Anterior cingulate cortex (tissue), 58 donors: ENCODE results near the gene RIN3.
"Not testable (repeated sequence)": the region's sequence is repeated elsewhere in the genome, so short reads cannot be mapped to it uniquely, and the experiment has no call there.

Experiments
- DNase-seq, 58 donors: peaks; one replicate each; lab custom pipeline; 2025; lab: John Stamatoyannopoulos, UW

The RIN3 gene

DNA sequence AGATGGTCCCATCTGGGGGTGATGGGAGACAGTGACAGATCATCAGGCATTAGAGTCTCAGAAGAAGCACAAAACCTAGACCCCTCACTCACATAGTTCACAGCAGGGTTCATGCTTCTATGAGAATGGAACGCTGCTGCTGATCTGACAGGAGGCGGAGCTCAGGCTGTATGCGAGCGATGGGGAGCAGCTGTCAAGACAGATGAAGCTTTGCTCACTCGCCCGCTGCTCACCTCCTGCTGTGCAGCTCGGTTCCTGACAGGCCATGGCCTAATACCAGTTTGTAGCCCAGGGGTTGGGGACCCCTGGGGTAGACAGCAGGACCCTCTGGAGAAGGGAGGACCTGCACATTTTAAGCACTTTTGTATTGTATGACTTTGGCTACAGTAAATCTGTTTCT lies 123.6 kb downstream of the RIN3 start:
- DNase-seq: no peak

DNA sequence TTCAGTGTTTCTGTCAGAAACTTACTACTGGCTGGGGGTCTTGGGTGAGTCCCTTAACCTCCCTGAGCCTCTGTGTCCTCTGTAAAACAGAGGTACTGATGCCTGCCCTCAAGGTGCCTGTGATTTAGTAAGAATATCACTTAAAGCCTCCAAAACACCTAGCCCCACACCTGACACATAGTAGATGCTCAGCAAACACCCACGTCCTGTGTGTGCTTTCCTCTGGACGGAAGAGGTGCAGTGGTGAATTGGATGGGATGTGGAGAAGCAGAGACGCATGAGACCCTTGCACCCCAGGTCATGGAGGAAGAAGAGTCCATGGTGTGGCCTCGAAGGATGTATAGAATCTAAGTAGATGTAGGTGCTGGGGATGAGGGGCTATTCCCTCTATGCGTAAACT lies 124.3 kb downstream of the RIN3 start:
- DNase-seq: no peak

DNA sequence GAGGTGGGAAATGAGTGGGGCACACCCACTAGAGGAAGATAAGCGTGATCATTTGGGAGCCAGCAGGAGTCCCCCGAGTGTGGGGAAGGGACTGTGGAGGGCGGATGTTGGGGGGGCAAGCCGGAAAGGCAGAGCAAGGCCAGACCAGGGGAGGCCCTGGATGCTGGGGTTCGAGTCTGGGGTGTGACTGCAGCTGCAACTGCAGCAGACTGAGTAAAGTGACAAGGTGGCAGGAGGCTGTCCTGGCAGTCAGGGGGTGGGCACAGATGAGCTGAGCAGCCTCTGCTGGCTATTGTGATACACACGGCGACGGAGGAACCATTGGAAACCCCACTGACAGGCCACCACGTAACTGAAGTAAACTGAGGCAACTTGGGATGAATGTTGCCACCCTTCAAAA lies 124.7 kb downstream of the RIN3 start:
- DNase-seq: no peak

DNA sequence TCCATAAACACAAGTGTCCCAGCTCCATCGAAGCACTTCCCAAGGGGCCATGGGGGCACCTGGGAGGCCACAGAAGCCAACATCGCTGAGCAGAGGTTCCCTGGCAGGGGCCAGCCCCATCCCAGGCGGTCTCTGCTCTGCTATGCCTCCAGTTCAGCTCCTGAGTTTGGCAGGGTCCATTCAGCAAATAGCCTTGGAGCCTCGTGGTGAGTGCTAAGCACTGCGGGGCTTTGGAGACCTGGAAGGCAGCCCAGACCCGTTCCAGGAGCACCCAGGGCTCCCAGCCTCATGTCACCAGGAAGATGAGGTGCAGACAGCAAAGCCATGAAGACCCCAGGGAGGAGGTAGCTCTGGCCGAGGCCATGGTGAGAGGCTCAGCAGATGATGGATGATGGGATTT lies 125.3 kb downstream of the RIN3 start:
- no peak for DNase-seq

DNA sequence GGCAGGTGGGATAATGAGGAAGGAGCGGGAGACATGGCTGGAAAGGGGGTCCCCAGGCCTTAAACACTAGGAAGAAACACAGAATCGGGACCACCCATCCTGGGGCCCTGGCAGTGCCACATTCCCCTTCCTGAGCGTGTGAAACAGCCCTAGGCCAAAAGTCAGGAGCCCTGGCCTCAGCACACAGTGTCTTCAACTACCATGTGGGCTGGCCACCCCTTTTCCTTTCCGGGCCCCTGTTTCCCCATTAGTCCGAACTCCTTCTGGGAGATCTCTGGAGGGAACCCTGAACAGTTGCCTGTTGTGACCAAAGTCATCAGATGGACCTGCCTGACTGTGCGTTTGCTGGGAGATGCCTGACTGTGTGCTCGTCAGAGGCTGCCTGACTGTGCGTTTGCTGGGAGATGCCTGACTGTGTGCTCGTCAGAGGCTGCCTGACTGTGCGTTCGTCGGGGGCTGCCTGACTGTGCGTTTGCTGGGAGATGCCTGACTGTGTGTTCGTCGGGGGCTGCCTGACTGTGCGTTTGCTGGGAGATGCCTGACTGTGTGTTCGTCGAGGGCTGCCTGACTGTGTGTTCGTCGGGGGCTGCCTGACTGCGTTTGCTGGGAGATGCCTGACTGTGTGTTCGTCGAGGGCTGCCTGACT lies 126.0 kb downstream of the RIN3 start:
- not testable (repeated sequence) for DNase-seq

GRCh38 chr14:92641306-92641705 lies 127.7 kb downstream of the RIN3 start:
- no peak for DNase-seq

DNA sequence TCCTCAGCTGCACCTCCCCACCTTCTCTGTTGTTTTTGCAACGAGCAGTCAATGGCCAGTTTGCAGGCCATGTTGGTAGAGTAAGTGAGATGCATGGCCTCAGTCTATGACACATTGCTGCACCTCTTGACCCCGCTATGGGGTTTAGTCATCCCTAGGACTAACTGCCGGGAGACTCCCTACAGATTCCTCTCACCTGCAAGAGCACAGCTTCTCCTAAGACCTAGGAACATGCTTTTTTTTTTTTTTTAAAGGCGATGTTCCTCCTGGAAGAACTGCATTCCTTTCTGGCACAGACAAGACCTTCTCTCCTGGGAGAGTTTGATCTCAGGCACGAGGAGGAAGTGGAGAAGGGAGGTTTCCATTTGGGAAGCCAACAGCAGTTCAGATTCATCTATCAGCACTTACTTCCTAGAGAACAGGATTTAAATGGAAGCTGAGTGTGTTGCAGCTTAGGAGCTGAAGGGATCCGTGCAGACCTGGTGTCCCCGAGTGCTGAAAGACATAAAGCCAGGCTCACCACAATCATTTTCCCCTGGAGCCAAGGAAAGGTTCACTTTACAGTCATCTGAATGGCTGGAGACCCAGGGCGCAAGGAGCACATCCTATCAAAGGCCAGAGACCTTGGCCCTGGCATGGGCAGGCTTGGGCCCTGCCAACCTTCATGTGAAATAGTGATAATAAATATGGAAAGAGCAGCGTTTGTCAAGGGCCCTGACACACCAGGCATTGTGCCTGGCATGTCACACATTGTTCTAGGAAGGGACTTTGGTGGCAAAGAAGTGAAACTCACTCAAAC lies 130.8 kb downstream of the RIN3 start:
- DNase-seq: no peak

DNA sequence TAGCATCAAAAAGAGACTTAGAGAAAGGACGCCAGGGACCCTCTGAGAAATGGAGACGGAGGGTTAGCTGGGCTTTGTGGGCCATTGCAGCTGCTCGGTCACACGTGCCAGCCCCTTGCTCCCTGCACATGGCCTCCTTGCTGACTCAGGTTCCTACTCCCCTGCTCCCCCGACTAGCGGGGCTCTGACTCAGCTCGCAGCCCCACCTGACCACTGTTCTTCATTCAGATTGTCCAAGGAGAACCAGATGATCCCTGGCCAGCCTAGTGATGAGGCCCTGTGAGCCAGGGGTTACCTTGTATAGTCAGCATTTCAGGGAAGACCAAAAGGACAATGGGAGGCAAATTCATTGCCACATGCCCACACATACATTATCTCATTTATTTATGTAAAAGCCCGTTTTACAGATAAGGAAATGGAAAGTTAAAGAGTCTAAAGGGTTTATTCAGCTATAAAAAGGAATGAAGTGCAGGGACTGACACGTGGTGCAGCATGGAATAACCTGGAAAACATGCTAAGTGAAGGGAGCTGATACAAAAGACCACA lies 131.5 kb downstream of the RIN3 start:
- DNase-seq: no peak

DNA sequence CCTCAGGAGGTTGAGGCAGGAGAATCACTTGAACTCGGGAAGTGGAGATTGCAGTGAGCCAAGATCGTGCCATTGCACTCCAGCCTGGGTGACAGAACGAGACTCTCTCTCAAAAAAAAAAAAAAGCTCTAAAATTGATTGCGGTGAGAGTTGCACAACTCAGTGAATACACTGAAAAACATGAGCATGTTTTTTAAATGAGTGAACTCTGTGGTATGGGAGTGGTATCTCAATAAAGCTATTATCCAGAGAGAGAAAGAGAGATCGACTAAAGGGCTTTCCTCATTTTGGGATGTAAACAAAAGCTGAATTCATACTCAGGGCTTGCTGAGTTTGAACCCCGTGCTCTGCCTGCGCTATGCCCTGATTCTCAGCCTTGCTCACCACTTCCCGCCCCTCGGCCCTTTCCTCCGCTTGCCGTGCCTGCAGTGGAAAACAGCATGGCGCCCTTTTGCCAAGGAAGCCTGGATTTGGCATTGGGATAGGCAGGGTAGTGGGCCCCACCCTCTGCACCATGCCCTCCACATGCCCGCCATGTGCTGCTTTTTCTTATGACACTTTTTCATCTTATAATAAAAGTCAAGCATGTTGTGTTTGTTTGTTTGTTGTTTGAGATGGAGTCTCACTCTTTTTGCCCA lies 132.4 kb downstream of the RIN3 start:
- no peak for DNase-seq

DNA sequence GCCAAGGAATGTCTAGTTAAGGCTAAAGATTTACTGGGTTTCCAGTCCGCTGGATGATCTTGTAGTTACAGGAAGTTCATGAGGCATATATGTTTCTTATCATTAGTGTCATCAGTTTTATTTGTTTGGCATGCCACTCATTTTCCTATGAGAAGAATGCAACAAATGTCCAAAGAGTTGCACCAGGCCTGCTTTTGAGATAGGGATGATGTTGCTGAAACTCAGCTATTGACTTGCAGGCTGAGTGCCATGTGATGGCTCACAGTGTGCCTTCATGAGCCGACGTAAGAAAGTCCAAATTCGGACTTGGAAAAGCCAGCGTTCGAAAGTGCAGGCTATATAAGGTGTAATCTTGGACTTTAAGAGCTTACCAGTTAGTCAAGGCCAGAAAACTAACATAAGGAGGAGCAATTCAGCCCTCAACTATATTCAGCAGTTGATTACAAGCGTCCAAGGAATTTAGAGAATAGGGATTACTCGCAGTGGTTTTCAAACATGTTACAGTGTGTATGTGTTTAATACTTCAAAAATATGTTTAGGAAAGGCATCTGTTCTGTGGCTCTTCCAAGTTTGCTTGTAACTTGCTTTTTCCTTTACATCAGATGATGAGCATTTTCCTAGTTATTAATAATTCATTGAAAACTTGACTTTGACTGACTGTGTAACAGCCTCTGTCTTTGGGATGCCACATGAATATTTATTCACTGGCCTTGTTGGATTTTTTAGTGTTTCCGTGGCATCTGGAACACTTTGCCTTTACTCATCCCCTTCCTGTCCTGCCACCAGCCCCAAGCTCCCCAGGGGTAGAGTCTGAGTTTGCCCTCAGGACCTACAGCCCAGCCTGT lies 133.6 kb downstream of the RIN3 start:
- no peak for DNase-seq

DNA sequence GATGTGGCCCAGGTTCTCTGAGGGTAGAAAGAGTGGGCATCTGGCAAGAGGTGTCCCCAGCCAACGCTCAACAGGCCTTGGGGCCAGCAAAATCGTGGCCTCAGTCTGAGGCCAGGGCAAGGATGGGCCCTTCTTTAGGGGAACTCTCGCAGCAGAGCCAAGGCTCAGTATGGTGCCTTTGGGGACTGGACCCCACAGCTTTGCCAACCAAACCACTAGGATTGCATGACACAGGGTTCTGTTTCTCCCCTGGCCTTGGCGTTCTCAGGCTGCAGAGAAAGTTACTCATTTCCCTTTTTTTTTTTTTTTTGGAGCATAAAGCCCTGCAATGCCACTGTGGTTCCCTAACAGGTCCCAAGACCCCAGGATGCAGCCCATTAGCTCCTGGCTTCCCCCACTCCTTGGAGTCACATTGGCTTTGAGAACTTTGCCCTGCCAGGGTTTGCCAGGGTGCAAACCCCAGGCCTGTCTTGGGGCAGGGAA lies 134.3 kb downstream of the RIN3 start:
- no peak for DNase-seq

- DNase-seq: no peak
These were observed 135.5 kb downstream of the RIN3 start for GRCh38 chr14:92649066-92649465.

DNA sequence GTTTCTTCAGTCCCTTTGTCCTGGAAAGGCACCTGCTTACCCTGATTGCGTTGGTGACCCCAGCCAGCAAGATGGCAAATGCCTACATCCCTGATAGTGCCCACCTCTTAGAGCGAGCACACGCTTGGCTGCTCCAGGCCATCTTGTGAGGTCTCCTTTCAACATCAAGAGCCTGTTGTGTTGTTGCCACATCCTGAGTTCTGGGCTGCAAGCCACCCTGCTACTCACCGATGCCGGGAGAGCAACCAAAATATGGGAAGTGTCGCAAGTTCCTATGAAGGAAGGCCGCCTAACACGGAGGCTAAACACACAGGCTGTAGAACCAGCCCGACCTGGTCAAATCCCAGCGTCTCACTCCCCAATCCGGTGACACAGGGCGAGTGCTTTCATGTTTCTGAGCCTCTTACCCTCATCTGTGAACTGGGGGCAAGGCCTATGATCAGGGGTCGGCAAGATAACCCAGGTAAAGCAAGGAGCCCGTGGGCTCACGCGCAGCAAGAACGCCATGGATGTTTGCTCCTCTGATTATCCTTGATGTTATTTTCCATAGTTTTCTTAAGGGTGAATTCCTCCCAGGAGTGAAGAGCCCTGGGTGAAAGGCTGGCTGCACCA lies 136.5 kb downstream of the RIN3 start:
- peak in 32 of 58 donors; percentile 9 to 82 (median 38) for DNase-seq

DNA sequence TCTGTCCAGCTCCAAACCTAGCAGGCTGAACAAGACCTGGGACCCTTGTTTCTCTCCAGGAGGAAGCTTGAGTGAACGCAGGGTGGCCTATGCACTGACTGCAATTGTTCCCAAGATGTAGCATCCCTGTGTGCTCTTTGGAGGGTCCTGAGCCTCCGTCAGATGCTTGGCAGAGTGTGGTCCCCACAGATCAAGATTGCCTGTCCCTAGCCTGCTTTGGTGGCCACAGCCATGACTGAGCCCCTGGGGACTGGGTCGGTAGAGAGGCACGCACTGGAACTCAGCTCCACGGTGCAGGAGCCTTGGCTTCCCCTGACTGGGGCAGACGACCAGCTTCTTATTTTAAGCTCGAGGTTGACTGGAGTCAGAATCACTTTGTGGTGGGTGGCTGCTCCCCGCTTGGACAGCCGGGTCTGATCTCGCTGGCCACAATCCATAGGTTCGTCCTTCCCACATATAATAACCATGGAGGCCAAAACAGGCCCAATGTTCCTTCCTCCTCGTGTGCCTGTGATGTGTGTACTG lies 137.1 kb downstream of the RIN3 start:
- no peak for DNase-seq

GRCh38 chr14:92651106-92651757 lies 137.7 kb downstream of the RIN3 start:
- DNase-seq: peak in 12 of 58 donors; percentile 7 to 55 (median 23)

- peak in 1 of 58 donors; percentile 16 for DNase-seq
These were observed 138.3 kb downstream of the RIN3 start for GRCh38 chr14:92651758-92652406.

DNA sequence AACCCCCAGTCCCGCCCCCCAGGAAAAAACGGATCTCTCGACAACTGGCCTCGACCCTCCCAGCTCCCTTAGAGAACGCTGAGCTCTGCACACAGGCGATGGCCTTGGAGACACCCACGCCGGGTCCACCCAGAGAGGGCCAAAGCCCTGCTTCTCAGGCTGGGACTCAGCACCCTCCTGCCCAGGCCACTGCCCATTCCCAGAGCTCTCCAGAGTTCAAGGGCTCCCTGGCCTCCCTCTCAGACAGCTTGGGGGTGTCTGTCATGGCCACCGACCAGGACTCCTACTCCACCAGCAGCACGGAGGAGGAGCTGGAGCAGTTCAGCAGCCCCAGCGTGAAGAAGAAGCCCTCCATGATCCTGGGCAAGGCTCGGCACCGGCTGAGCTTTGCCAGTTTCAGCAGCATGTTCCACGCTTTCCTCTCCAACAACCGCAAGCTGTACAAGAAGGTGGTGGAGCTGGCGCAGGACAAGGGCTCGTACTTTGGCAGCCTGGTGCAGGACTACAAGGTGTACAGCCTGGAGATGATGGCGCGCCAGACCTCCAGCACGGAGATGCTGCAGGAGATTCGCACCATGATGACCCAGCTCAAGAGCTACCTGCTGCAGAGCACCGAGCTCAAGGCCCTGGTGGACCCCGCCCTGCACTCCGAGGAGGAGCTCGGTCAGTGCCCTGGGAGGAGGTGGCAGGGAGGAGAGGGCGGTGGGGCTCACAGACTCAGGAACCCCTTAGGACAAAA lies 139.0 kb downstream of the RIN3 start:
- no peak for DNase-seq

DNA sequence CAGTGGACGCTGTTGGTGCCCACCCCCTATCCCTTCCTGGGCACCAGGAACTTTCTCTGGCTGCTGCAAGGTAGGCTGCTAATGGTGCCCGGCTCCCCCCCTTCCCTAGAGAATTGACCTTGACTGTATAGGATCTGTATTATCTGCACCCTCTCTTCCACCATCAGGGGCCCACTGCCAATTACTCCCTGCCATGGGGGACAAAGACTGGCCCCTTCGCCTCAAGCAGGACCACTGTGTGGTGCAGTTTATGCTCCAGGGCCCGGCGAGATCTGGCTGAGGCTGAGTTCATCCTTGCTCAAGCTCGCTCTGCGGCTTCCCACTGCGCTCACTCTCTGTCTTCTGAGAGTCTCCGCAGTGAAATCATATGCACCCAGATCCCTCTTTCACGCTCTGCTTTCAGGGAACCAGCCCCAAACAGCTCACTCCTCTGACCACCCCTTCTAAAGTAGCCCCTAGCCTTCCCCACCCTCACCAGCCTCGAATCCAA lies 139.6 kb downstream of the RIN3 start:
- no peak for DNase-seq
